SK-N-SH treated with all-trans-retinoic acid at 6 μM for 48 hours (cell line): ENCODE measurements around the gene AKT3.

Experiments
- ATAC-seq: fragments of 200-7000 bp; cut with Tn5 transposase; 3 replicates; pipeline ENCODE4 v1.9.1; 2020; ENCODE audit warnings: mild to moderate bottlenecking, moderate library complexity
- BACH2 ChIP-seq: fragments of 250-450 bp; sonication (Bioruptor Pico); IDR thresholded peaks from 2 replicates; pipeline ENCODE4 v1.9.0; 2021; ENCODE audit warnings: mild to moderate bottlenecking, borderline replicate concordance
- CSDC2 ChIP-seq: fragments of 250-450 bp; sonication (Bioruptor Pico); IDR thresholded peaks from 2 replicates; pipeline ENCODE4 v1.5.0; 2020; ENCODE audit warnings: mild to moderate bottlenecking, moderate library complexity
- ESRRG ChIP-seq: fragments of 250-450 bp; sonication (Bioruptor Pico); IDR thresholded peaks from 2 replicates; pipeline ENCODE4 v1.6.1; 2021; ENCODE audit warnings: mild to moderate bottlenecking
- GLIS3 ChIP-seq: fragments of 250-450 bp; sonication (Bioruptor Pico); IDR thresholded peaks from 2 replicates; pipeline ENCODE4 v1.5.0; 2020; ENCODE audit warnings: mild to moderate bottlenecking, moderate library complexity
- ISL1 ChIP-seq: fragments of 250-450 bp; sonication (Bioruptor Pico); IDR thresholded peaks from 2 replicates; pipeline ENCODE4 v2.1.2; 2022; ENCODE audit warnings: mild to moderate bottlenecking, moderate library complexity
- OSR1 ChIP-seq: fragments of 250-450 bp; sonication (Bioruptor Pico); IDR thresholded peaks from 2 replicates; pipeline ENCODE4 v1.8.0; 2022; ENCODE audit warnings: moderate library complexity, mild to moderate bottlenecking, inconsistent platforms
- PPARA ChIP-seq: fragments of 250-450 bp; sonication (Bioruptor Pico); IDR thresholded peaks from 2 replicates; pipeline ENCODE4 v1.5.0; 2020; ENCODE audit warnings: mild to moderate bottlenecking, borderline replicate concordance
- RARB ChIP-seq: fragments of 250-450 bp; sonication (Bioruptor Pico); IDR thresholded peaks from 2 replicates; pipeline ENCODE4 v1.8.0; 2021; ENCODE audit warnings: mild to moderate bottlenecking, moderate library complexity
- SNAI2 ChIP-seq: fragments of 250-450 bp; sonication (Bioruptor Pico); IDR thresholded peaks from 2 replicates; pipeline ENCODE4 v1.5.0; 2020; ENCODE audit warnings: mild to moderate bottlenecking, moderate library complexity
- TCF4 ChIP-seq: fragments of 250-450 bp; sonication (Bioruptor Pico); IDR thresholded peaks from 2 replicates; pipeline ENCODE4 v1.8.0; 2021; ENCODE audit warnings: mild to moderate bottlenecking, moderate library complexity, borderline replicate concordance
- TOX ChIP-seq: fragments of 250-450 bp; sonication (Bioruptor Pico); IDR thresholded peaks from 2 replicates; pipeline ENCODE4 v1.8.0; 2021; ENCODE audit warnings: mild to moderate bottlenecking, moderate library complexity, borderline replicate concordance
- ZC3H10 ChIP-seq: fragments of 250-450 bp; sonication (Bioruptor Pico); IDR thresholded peaks from 2 replicates; pipeline ENCODE4 v1.5.1; 2021; ENCODE audit warnings: mild to moderate bottlenecking, moderate library complexity
- ZFP3 ChIP-seq: fragments of 250-450 bp; sonication (Bioruptor Pico); IDR thresholded peaks from 2 replicates; pipeline ENCODE4 v1.5.0; 2020; ENCODE audit warnings: mild to moderate bottlenecking, moderate library complexity
- ZFP30 ChIP-seq: fragments of 450-650 bp; formaldehyde crosslinking; IDR thresholded peaks from 2 replicates; pipeline ENCODE4 v1.5.0; 2022; ENCODE audit warnings: mild to moderate bottlenecking, moderate library complexity
- ZNF565 ChIP-seq: fragments of 450-650 bp; formaldehyde crosslinking; conservative IDR thresholded peaks from 2 replicates; pipeline ENCODE4 v1.5.0; 2020; ENCODE audit warnings: low read depth, mild to moderate bottlenecking, moderate library complexity
- ZNF8 ChIP-seq: fragments of 450-650 bp; formaldehyde crosslinking; IDR thresholded peaks from 2 replicates; pipeline ENCODE4 v1.5.0; 2020; ENCODE audit warnings: mild to moderate bottlenecking, moderate library complexity
- TF ChIP-seq, protein P1 (sequence below): fragments of 250-450 bp; sonication (Bioruptor Pico); IDR thresholded peaks from 2 replicates; pipeline ENCODE4 v1.5.1; 2020; ENCODE audit warnings: low read depth, mild to moderate bottlenecking, moderate library complexity
- TF ChIP-seq, protein P2 (sequence below): fragments of 250-450 bp; sonication (Bioruptor Pico); IDR thresholded peaks from 2 replicates; pipeline ENCODE4 v1.8.0; 2021; ENCODE audit warnings: low read depth, mild to moderate bottlenecking, moderate library complexity, borderline replicate concordance
- TF ChIP-seq, protein P3 (sequence below): fragments of 250-450 bp; sonication (Bioruptor Pico); IDR thresholded peaks from 2 replicates; pipeline ENCODE4 v1.5.1; 2021; ENCODE audit warnings: mild to moderate bottlenecking, moderate library complexity
- TF ChIP-seq, protein P4 (sequence below): fragments of 250-450 bp; sonication (Bioruptor Pico); IDR thresholded peaks from 2 replicates; pipeline ENCODE4 v1.8.0; 2020; ENCODE audit warnings: mild to moderate bottlenecking, moderate library complexity, borderline replicate concordance
- TF ChIP-seq, protein P5 (sequence below): fragments of 250-450 bp; sonication (Bioruptor Pico); IDR thresholded peaks from 2 replicates; pipeline ENCODE4 v1.5.0; 2020; ENCODE audit warnings: mild to moderate bottlenecking, moderate library complexity

AKT3 gene

DNA sequence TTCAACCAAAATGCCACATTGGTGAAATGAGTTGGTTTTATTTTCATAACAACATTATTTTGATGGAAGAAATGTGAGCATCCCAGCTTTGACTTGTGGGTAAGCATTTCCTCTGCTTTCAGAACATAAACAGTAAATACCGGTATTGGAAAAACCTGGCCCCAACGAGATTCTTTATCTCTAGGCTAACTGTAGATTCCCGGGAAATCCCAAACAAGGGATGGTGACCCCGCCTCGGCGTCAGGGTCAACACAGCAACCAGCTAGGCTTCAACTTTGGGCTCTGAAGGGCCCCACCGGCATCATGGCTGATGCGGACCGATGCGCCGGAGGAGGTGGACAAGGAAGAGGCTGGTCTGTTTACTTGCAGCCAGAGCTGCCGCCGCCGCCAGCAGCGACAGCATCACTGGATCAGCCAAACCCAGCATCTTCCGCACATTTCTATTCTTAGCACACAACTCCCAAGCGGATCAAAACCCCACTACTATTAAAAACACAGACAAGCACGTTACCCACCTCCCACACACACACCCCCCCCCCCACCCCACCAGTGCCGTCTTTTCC is 1.1 kb downstream of the AKT3 start:
- peak; percentile 67 for ATAC-seq
- TF ChIP-seq ZFP30: no peak
- TF ChIP-seq, protein P1, sequence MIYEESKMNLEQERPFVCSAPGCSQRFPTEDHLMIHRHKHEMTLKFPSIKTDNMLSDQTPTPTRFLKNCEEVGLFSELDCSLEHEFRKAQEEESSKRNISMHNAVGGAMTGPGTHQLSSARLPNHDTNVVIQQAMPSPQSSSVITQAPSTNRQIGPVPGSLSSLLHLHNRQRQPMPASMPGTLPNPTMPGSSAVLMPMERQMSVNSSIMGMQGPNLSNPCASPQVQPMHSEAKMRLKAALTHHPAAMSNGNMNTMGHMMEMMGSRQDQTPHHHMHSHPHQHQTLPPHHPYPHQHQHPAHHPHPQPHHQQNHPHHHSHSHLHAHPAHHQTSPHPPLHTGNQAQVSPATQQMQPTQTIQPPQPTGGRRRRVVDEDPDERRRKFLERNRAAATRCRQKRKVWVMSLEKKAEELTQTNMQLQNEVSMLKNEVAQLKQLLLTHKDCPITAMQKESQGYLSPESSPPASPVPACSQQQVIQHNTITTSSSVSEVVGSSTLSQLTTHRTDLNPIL (CRISPR knock-in tag): no peak
- TF ChIP-seq ESRRG (CRISPR knock-in tag): no peak
- TF ChIP-seq TOX (CRISPR knock-in tag): no peak
- no peak for TF ChIP-seq GLIS3
- TF ChIP-seq PPARA (CRISPR knock-in tag): no peak
- TF ChIP-seq RARB (CRISPR knock-in tag): no peak
- TF ChIP-seq SNAI2 (CRISPR knock-in tag): no peak
- no peak for TF ChIP-seq ZNF565 (CRISPR knock-in tag)
- no peak for TF ChIP-seq ZNF8 (CRISPR knock-in tag)
- TF ChIP-seq, protein P2, sequence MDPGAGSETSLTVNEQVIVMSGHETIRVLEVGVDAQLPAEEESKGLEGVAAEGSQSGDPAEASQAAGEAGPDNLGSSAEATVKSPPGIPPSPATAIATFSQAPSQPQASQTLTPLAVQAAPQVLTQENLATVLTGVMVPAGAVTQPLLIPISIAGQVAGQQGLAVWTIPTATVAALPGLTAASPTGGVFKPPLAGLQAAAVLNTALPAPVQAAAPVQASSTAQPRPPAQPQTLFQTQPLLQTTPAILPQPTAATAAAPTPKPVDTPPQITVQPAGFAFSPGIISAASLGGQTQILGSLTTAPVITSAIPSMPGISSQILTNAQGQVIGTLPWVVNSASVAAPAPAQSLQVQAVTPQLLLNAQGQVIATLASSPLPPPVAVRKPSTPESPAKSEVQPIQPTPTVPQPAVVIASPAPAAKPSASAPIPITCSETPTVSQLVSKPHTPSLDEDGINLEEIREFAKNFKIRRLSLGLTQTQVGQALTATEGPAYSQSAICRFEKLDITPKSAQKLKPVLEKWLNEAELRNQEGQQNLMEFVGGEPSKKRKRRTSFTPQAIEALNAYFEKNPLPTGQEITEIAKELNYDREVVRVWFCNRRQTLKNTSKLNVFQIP (CRISPR knock-in tag): no peak
- TF ChIP-seq BACH2: no peak
- no peak for TF ChIP-seq ZC3H10 (CRISPR knock-in tag)
- TF ChIP-seq, protein P3, sequence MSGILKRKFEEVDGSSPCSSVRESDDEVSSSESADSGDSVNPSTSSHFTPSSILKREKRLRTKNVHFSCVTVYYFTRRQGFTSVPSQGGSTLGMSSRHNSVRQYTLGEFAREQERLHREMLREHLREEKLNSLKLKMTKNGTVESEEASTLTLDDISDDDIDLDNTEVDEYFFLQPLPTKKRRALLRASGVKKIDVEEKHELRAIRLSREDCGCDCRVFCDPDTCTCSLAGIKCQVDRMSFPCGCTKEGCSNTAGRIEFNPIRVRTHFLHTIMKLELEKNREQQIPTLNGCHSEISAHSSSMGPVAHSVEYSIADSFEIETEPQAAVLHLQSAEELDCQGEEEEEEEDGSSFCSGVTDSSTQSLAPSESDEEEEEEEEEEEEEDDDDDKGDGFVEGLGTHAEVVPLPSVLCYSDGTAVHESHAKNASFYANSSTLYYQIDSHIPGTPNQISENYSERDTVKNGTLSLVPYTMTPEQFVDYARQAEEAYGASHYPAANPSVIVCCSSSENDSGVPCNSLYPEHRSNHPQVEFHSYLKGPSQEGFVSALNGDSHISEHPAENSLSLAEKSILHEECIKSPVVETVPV (CRISPR knock-in tag): no peak
- no peak for TF ChIP-seq CSDC2 (CRISPR knock-in tag)
- TF ChIP-seq TCF4 (CRISPR knock-in tag): no peak
- TF ChIP-seq, protein P4, sequence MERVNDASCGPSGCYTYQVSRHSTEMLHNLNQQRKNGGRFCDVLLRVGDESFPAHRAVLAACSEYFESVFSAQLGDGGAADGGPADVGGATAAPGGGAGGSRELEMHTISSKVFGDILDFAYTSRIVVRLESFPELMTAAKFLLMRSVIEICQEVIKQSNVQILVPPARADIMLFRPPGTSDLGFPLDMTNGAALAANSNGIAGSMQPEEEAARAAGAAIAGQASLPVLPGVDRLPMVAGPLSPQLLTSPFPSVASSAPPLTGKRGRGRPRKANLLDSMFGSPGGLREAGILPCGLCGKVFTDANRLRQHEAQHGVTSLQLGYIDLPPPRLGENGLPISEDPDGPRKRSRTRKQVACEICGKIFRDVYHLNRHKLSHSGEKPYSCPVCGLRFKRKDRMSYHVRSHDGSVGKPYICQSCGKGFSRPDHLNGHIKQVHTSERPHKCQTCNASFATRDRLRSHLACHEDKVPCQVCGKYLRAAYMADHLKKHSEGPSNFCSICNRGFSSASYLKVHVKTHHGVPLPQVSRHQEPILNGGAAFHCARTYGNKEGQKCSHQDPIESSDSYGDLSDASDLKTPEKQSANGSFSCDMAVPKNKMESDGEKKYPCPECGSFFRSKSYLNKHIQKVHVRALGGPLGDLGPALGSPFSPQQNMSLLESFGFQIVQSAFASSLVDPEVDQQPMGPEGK (CRISPR knock-in tag): no peak
- no peak for TF ChIP-seq ZFP3 (CRISPR knock-in tag)

DNA sequence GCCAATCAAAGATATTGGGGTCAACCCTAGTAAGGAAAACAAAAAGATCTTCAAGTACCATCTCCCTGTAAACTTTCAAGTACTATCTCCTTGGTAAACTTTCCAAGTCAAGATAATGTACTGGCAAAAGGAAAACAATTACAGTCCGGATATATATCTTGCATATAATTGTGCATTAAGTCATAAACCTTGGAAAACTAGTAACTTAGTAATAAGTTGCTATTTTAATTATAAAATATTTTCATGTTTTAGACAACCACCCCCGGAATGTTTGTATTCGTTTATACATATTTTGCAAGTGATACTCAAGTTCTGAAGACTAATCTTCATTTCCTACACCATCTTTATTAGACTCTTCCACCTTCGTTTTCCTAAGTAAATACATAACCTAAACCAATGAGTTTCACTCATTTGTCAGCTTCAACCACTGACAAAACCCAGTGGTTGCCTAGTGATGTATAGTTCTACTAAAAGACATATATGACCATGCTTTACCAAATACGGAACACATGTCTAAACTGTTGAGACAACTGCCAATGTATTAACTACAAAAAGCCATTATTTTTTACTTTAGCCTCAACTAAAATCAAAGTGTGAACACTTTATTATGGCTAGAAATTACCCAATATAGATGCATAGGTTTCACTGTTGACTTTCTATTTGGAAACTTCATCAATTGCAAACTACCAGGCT is 1.7 kb downstream of the AKT3 start:
- no peak for TF ChIP-seq ZFP30
- TF ChIP-seq ESRRG (CRISPR knock-in tag): no peak
- TF ChIP-seq ZNF565 (CRISPR knock-in tag): no peak
- TF ChIP-seq TOX (CRISPR knock-in tag): no peak
- no peak for TF ChIP-seq BACH2
- TF ChIP-seq, protein P5, sequence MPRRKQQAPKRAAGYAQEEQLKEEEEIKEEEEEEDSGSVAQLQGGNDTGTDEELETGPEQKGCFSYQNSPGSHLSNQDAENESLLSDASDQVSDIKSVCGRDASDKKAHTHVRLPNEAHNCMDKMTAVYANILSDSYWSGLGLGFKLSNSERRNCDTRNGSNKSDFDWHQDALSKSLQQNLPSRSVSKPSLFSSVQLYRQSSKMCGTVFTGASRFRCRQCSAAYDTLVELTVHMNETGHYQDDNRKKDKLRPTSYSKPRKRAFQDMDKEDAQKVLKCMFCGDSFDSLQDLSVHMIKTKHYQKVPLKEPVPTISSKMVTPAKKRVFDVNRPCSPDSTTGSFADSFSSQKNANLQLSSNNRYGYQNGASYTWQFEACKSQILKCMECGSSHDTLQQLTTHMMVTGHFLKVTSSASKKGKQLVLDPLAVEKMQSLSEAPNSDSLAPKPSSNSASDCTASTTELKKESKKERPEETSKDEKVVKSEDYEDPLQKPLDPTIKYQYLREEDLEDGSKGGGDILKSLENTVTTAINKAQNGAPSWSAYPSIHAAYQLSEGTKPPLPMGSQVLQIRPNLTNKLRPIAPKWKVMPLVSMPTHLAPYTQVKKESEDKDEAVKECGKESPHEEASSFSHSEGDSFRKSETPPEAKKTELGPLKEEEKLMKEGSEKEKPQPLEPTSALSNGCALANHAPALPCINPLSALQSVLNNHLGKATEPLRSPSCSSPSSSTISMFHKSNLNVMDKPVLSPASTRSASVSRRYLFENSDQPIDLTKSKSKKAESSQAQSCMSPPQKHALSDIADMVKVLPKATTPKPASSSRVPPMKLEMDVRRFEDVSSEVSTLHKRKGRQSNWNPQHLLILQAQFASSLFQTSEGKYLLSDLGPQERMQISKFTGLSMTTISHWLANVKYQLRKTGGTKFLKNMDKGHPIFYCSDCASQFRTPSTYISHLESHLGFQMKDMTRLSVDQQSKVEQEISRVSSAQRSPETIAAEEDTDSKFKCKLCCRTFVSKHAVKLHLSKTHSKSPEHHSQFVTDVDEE: no peak
- no peak for TF ChIP-seq SNAI2 (CRISPR knock-in tag)
- no peak for TF ChIP-seq PPARA (CRISPR knock-in tag)
- no peak for TF ChIP-seq ZC3H10 (CRISPR knock-in tag)
- no peak for TF ChIP-seq ZNF8 (CRISPR knock-in tag)
- TF ChIP-seq ISL1 (CRISPR knock-in tag): no peak
- TF ChIP-seq OSR1: no peak
- TF ChIP-seq, all 23 proteins: peak for 0

More for the DNA sequence above, 1.7 kb downstream of the AKT3 start:
- no peak for ATAC-seq
